HepG2 (cell line): Measurements from ENCODE around the gene ABCB10. TPM values are rescaled to one million over a fixed set of nuclear protein-coding genes. Genes with fewer than 3 reads are reported as not detected.

ENCODE experiments used
- FIP1L1 ChIP-seq: fragments of 200-400 bp; formaldehyde crosslinking; IDR thresholded peaks from 2 replicates; pipeline ENCODE4 v1.6.1; 2018; ENCODE audit warnings: low read depth, mild to moderate bottlenecking, low read length, moderate library complexity, borderline replicate concordance; ENCODE audit not compliant: insufficient read depth
- MYNN ChIP-seq: sonication (generic); formaldehyde crosslinking; IDR thresholded peaks from 2 replicates; pipeline ENCODE4 v1.4.0; 2020; ENCODE audit warnings: mild to moderate bottlenecking, low read depth, missing genetic modification reagents
- NFE2L1 ChIP-seq: sonication (generic); formaldehyde crosslinking; IDR thresholded peaks from 2 replicates; pipeline ENCODE4 v1.4.0; 2020; ENCODE audit warnings: missing genetic modification reagents, mild to moderate bottlenecking, borderline replicate concordance
- PHF20 ChIP-seq: sonication (generic); formaldehyde crosslinking; IDR thresholded peaks from 2 replicates; pipeline ENCODE4 v1.5.0; 2020; ENCODE audit warnings: mild to moderate bottlenecking, missing genetic modification reagents
- PLRG1 ChIP-seq: fragments of 450-650 bp; conservative IDR thresholded peaks from 2 replicates; pipeline ENCODE4 v1.6.1; 2016
- SOX13 ChIP-seq, 3 experiments: fragments of 450-650 bp in 1 of 3; sonication (generic) in 1 of 3; formaldehyde crosslinking in 1 of 3; IDR thresholded peaks in 2 of 3; conservative IDR thresholded peaks in 1 of 3; 2 replicates each; pipeline versions ENCODE4 v1.5.0 to v1.6.1; 2016 to 2020; ENCODE audit warnings: antibody characterized with exemption in 1 of 3, mild to moderate bottlenecking in 1 of 3, missing compliant biosample characterization in 1 of 3, missing genetic modification reagents in 1 of 3, moderate library complexity in 1 of 3
- SP1 ChIP-seq, 2 experiments: fragments of 450-650 bp in 1 of 2; sonication (generic) in 1 of 2; formaldehyde crosslinking in 1 of 2; IDR thresholded peaks; 2 replicates each; pipeline versions ENCODE4 v1.4.0 to v1.6.1; 2016 to 2020; ENCODE audit warnings: missing genetic modification reagents in 1 of 2
- TCF12 ChIP-seq, 2 experiments: fragments of 450-650 bp in 1 of 2; sonication (generic) in 1 of 2; formaldehyde crosslinking in 1 of 2; IDR thresholded peaks; 2 replicates each; pipeline versions ENCODE4 v1.6.1 to v1.8.0; 2017 to 2022; ENCODE audit warnings: antibody characterized with exemption in 1 of 2, mild to moderate bottlenecking in 1 of 2, missing genetic modification reagents in 1 of 2, moderate library complexity in 1 of 2
- TEF ChIP-seq: sonication (generic); formaldehyde crosslinking; IDR thresholded peaks from 2 replicates; pipeline ENCODE4 v1.5.0; 2020; ENCODE audit warnings: missing genetic modification reagents
- THAP9 ChIP-seq: sonication (generic); formaldehyde crosslinking; IDR thresholded peaks from 2 replicates; pipeline ENCODE4; 2020; ENCODE audit warnings: missing genetic modification reagents, mild to moderate bottlenecking, borderline replicate concordance
- TOPORS ChIP-seq: sonication (generic); formaldehyde crosslinking; IDR thresholded peaks from 2 replicates; pipeline ENCODE4 v1.8.0; 2023; ENCODE audit warnings: mild to moderate bottlenecking, missing genetic modification reagents
- ZBTB14 ChIP-seq: sonication (generic); formaldehyde crosslinking; IDR thresholded peaks from 2 replicates; pipeline ENCODE4 v1.4.0; 2020; ENCODE audit warnings: missing genetic modification reagents
- ZNF12 ChIP-seq: sonication (generic); formaldehyde crosslinking; IDR thresholded peaks from 2 replicates; pipeline ENCODE4 v1.5.0; 2020; ENCODE audit warnings: missing genetic modification reagents
- ZNF232 ChIP-seq: sonication (generic); formaldehyde crosslinking; IDR thresholded peaks from 2 replicates; pipeline ENCODE4 v1.4.0; 2020; ENCODE audit warnings: missing genetic modification reagents, borderline replicate concordance
- ZNF280B ChIP-seq: sonication (generic); formaldehyde crosslinking; IDR thresholded peaks from 2 replicates; pipeline ENCODE4 v1.5.0; 2020; ENCODE audit warnings: missing genetic modification reagents, mild to moderate bottlenecking, borderline replicate concordance
- ZNF292 ChIP-seq: sonication (generic); formaldehyde crosslinking; IDR thresholded peaks from 2 replicates; pipeline ENCODE4 v1.8.1; 2022; ENCODE audit warnings: mild to moderate bottlenecking, low read depth, missing genetic modification reagents, borderline replicate concordance
- ZNF331 ChIP-seq: sonication (generic); formaldehyde crosslinking; IDR thresholded peaks from 2 replicates; pipeline ENCODE4 v1.4.0; 2020; ENCODE audit warnings: missing genetic modification reagents
- ZNF615 ChIP-seq: sonication (generic); formaldehyde crosslinking; IDR thresholded peaks from 2 replicates; pipeline ENCODE4 v1.5.0; 2020; ENCODE audit warnings: mild to moderate bottlenecking, missing genetic modification reagents, borderline replicate concordance
- ZNF672 ChIP-seq: sonication (generic); formaldehyde crosslinking; IDR thresholded peaks from 2 replicates; pipeline ENCODE4 v1.8.1; 2022; ENCODE audit warnings: missing genetic modification reagents
- ZSCAN20 ChIP-seq: sonication (generic); formaldehyde crosslinking; IDR thresholded peaks from 2 replicates; pipeline ENCODE4 v1.4.0; 2020; ENCODE audit warnings: missing genetic modification reagents, mild to moderate bottlenecking, borderline replicate concordance
- polyA plus RNA-seq, 8 experiments: library from polyadenylated mRNA; depleted of rRNA in 3 of 8; stranded (reverse) in 7 of 8; unstranded in 1 of 8; fragments of >200 nt; fragmentation: Illumina TruSeq in 4 of 8; extraction: Trizol in 4 of 8; gene quantifications; 2 replicates each; pipeline versions ENCODE4 v1.2.1 to v1.2.3, GENCODE V29; 2011 to 2016; ENCODE audit warnings: low read depth in 4 of 8, missing spikeins in 1 of 8, mixed read lengths in 1 of 8; ENCODE audit not compliant: insufficient read depth in 1 of 8
- total RNA-seq, 5 experiments: library from RNA; depleted of rRNA; stranded (reverse); fragments of >200 nt; fragmentation: Illumina TruSeq; extraction: Trizol; gene quantifications; 2 replicates each; pipeline ENCODE4 v1.2.3, GENCODE V29; 2016; ENCODE audit warnings: low read depth in 1 of 5

ABCB10 gene
- total and polyA plus RNA-seq, 2 of the 13 experiments (the other 11 are each of a cell fraction or from before 2014, with no cell fraction given) = 11.2 to 28.9 TPM

GRCh38 chr1:229507951-229508822 is 50.3 kb downstream of the ABCB10 start, which contains the start of gene NUP133 (continued):
- TF ChIP-seq ZNF615 = 0 out of 2 replicates have a peak, but pooled peaks have one; percentile 39
- peak; percentile 97 for TF ChIP-seq PHF20 (CRISPR knock-in tag)
- TF ChIP-seq TCF12 (IDR thresholded peaks at IDR 0.05) = no peak
- TF ChIP-seq TCF12 (CRISPR knock-in tag; IDR thresholded peaks at IDR 0.05) = no peak
- TF ChIP-seq NFE2L1 = no peak
- 0 out of 2 replicates have a peak, but pooled peaks have one; percentile 24 for TF ChIP-seq TEF (CRISPR knock-in tag)
- no peak for TF ChIP-seq SOX13 (IDR thresholded peaks at IDR 0.05)
- TF ChIP-seq SOX13 (CRISPR knock-in tag; conservative IDR thresholded peaks at IDR 0.05 in 1 of 2, IDR thresholded peaks at IDR 0.05 in 1 of 2) = peak in 1 of 2 experiments; percentile 59; a peak in 2 of 4 replicates
- no peak for TF ChIP-seq ZSCAN20
- TF ChIP-seq ZNF672 (CRISPR knock-in tag) = no peak
- no peak for TF ChIP-seq SP1 (IDR thresholded peaks at IDR 0.05)
- peak; percentile 75 for TF ChIP-seq SP1 (CRISPR knock-in tag; IDR thresholded peaks at IDR 0.05)
- TF ChIP-seq FIP1L1 = no peak
- TF ChIP-seq ZNF280B = peak; percentile 21; the same call in 1 of the 2 replicates
- no peak; the same call in 1 of the 2 replicates for TF ChIP-seq TOPORS
- TF ChIP-seq ZNF232 (CRISPR knock-in tag) = no peak; the same call in 1 of the 2 replicates
- no peak for TF ChIP-seq MYNN (CRISPR knock-in tag)
- peak; percentile 16; the same call in 1 of the 2 replicates for TF ChIP-seq ZNF12
- peak; percentile 60; the same call in 1 of the 2 replicates for TF ChIP-seq ZNF331 (CRISPR knock-in tag)
- peak; percentile 76 for TF ChIP-seq ZNF292
- TF ChIP-seq PLRG1 = no peak
- TF ChIP-seq THAP9 = peak; percentile 86; the same call in 1 of the 2 replicates
- TF ChIP-seq ZBTB14 (CRISPR knock-in tag) = 0 out of 2 replicates have a peak, but pooled peaks have one; percentile 21
